Pancreas (tissue), 10 donors: Measurements from ENCODE around the gene DLL3. TPM values are rescaled to one million over a fixed set of nuclear protein-coding genes. Genes with fewer than 3 reads are reported as not detected.

Experiments
- ATAC-seq, 4 donors: fragments of 200-7000 bp; cut with Tn5 transposase; one replicate each; pipeline versions ENCODE4 v1.8.0 to v1.9.1; 2020; ENCODE audit warnings: mild to moderate bottlenecking in 4 of 4, moderate library complexity in 4 of 4
- DNase-seq, 6 donors: peaks; one replicate each; pipeline ENCODE4 v3.0.0-alpha.2; 2020
- FAIRE-seq: peaks from 2 replicates; lab custom pipeline; 2012; peaks lifted over from hg19 to GRCh38; lab: Jason Lieb, UNC
- H3K27ac ChIP-seq, 4 donors: fragments of 200-600 bp; sonication (generic); 1 replicate in 3 of 4; 2 replicates in 1 of 4; pipeline versions ENCODE4 v1.5.0 to v1.8.0; 2020
- H3K27me3 ChIP-seq, 4 donors: fragments of 200-600 bp; one replicate each; pipeline ENCODE4 v1.8.0; 2021
- H3K36me3 ChIP-seq, 3 donors: fragments of 200-600 bp; sonication (generic) in 1 of 3; one replicate each; pipeline versions ENCODE4 v1.5.0 to v1.8.0; 2020 to 2021
- H3K4me1 ChIP-seq, 3 donors: fragments of 200-600 bp; one replicate each; pipeline ENCODE4 v1.8.0; 2021
- H3K4me3 ChIP-seq, 4 donors: fragments of 200-600 bp; sonication (generic) in 2 of 4; one replicate each; pipeline versions ENCODE4 v1.5.0 to v1.8.0; 2020 to 2021
- H3K9me3 ChIP-seq, 4 donors: fragments of 200-600 bp; one replicate each; pipeline ENCODE4 v1.8.0; 2021
- CTCF ChIP-seq, 4 donors: fragments of 200-600 bp; sonication (generic) in 3 of 4; IDR thresholded peaks; one replicate each; pipeline versions ENCODE4 v1.5.0 to v1.8.0; 2021; ENCODE audit warnings: antibody characterized with exemption in 4 of 4
- WGBS, 2 donors: extraction: QIAGEN DNeasy Blood & Tissue Kit; methylation state at CpG; one replicate each; pipeline ENCODE4 v1.1.7; 2013; 5-methylcytosine and 5-hydroxymethylcytosine counted together
- intact Hi-C, 3 donors: fragments of 100-400 bp; cut with DNase I; formaldehyde crosslinking; loops; one replicate each; pipeline versions ENCODE4 v1.11.1 to v1.14.2; 2022
- polyA plus RNA-seq, 2 donors: library from polyadenylated mRNA; stranded (reverse); fragments of 200-250 nt; gene quantifications; one replicate each; pipeline ENCODE4 v1.2.3, GENCODE V29; 2013
- total RNA-seq, 6 donors: library from RNA; stranded (reverse); fragmentation: NEBNext Ultra II Directional in 4 of 6; extraction: Animal tissue kit (Norgen Biotek cat#: 25700) in 4 of 6; gene quantifications; one replicate each; pipeline versions ENCODE4 v1.2.1 to v1.2.4, GENCODE V29; 2021 to 2023
- donor health status: healthy with polysubstance abuse.
- donor health status: DM: no; HTN: no; CAD: no; lungs with moderate emphysema.
- donor health status: DM: no; HTN: no; CAD: no.
- donor health status: control.
- donor health status: control.
- donor health status: Bipolar disorder and iron deficiency.
- donor health status: DM: yes; HTN: yes; CAD: no.
- donor health status: DM: no; HTN: no; CAD: no.
- donor health status: DM: no; HTN: no; CAD: no.
- donor health status: DM: yes; HTN: yes; CAD: no.

Gene DLL3
- total and polyA plus RNA-seq, 8 donors = 0.13 to 0.14 TPM; not detected in 6

GRCh38 chr19:39542206-39542605 is 43.5 kb downstream of the DLL3 start:
- no peaks in the 10 kb centered on the region for H3K36me3 ChIP-seq
- TF ChIP-seq CTCF (IDR thresholded peaks at IDR 0.05) = no peak
- no peaks in the 10 kb centered on the region for H3K9me3 ChIP-seq
- 52 to 56% methylated on average over 2 of the region's 2 CpGs for WGBS, 2 donors
- peaks cover 0 to 11% (median 10%) of the 10 kb centered on the region in 3 donors for H3K4me1 ChIP-seq
- FAIRE-seq = no peak
- H3K4me3 ChIP-seq = no peak overlapping the region
- intact Hi-C loops = no loop called here
- DNase-seq = no peak
- H3K27me3 ChIP-seq = no peaks in the 10 kb centered on the region
- ATAC-seq = no peak
- H3K27ac ChIP-seq = no peak overlapping the region

DNA sequence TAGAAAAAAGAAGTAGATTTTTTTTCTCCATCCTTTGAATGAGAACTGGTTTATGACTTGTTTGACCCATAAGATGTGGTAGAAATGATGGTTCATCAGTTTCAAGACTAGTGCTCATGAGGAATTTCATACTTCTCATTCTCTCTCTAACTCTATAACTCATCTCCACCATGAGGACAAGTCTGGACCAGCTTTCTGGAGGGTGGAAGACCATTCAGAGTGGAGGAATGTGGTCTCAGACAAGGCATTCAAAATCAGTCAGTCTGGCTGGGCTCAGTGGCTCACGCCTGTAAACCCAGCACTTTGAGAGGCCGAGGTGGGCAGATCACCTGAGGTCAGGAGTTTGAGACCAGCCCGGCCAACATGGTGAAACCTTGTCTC is 44.7 kb downstream of the DLL3 start:
- no peaks in the 10 kb centered on the region for H3K27me3 ChIP-seq
- TF ChIP-seq CTCF (IDR thresholded peaks at IDR 0.05) = no peak
- ATAC-seq (no peak), DNase-seq (no peak), FAIRE-seq (no peak)
- no peaks in the 10 kb centered on the region for H3K36me3 ChIP-seq
- WGBS, 2 donors = 56 to 70% methylated on average over 3 of the region's 3 CpGs
- no peak overlapping the region for H3K4me3 ChIP-seq
- no peaks in the 10 kb centered on the region for H3K9me3 ChIP-seq
- intact Hi-C loops = no loop called here
- H3K4me1 ChIP-seq = peaks cover 0 to 7% (median 6%) of the 10 kb centered on the region in 3 donors
- H3K27ac ChIP-seq = no peak overlapping the region

DNA sequence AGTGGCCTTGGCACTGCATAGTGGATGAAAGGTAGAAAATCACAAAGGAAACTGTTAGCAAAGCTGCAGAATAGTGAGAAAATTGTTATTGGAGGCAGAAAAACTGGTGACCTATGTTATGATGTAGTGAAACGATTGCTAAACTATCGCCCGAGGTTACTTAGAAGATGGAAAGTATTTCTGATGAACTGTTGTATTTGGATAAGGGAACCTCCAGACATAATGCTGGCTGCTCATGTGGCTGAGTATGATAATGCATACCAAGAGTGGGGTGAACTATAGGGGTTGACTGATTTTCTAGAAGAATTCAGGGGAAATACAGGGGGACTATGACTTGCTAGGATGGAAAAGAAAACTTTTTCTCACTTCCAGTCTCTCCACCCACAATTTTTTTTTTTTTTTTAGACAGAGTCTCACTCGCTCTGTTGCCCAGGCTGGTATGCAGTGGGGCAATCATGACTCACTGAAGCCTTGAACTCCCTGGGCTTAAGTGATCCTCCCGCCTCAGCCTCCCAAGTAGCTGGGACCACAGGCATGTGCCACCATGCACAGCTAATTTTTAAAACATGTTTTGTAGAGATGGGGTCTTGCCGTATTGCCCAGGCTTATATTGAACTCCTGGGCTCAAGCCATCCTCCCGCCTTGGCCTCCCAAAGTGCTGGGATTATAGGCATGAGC is 45.6 kb downstream of the DLL3 start:
- DNase-seq (no peak), ATAC-seq (no peak), FAIRE-seq (no peak)
- H3K9me3 ChIP-seq = no peaks in the 10 kb centered on the region
- TF ChIP-seq CTCF (IDR thresholded peaks at IDR 0.05) = no peak
- H3K36me3 ChIP-seq = no peaks in the 10 kb centered on the region
- H3K27me3 ChIP-seq = no peaks in the 10 kb centered on the region
- no peaks in the 10 kb centered on the region for H3K4me1 ChIP-seq
- WGBS, 2 donors = 63 to 77% methylated on average over 7 of the region's 7 CpGs
- no peak overlapping the region for H3K27ac ChIP-seq
- no peak overlapping the region for H3K4me3 ChIP-seq
- intact Hi-C loops = no loop called here

DNA sequence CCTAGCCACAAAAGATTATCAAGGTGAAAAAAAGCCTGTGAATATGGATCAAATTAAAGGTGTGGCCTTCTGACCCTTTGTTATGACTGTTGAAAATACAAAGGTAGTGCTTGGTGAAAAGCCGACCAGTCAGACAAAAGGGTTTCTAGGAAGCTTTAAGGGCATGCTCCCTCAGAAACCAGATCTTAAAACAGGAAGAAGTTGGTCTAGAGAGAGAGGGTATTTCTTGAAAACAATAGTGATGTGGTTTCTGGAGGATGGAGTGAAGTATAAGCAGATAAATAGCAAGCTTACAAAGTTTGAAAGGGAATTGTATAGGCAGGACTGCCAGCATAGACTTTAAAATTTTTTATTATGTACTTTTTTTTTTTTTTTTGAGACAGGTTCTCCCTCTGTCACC is 46.2 kb downstream of the DLL3 start:
- Histone ChIP-seq H3K27me3 (no peaks in the 10 kb centered on the region), H3K36me3 (no peaks in the 10 kb centered on the region), H3K27ac (no peak overlapping the region), H3K4me3 (no peak overlapping the region), H3K9me3 (no peaks in the 10 kb centered on the region), H3K4me1 (no peaks in the 10 kb centered on the region)
- intact Hi-C loops = loop anchor here in 1 of 3 donors (5.0 kb wide), 1 partner anchor 127 kb away; no protein-coding TSS in a partner anchor
- 36 to 43% methylated on average over 1 of the region's 1 CpG for WGBS, 2 donors
- TF ChIP-seq CTCF (IDR thresholded peaks at IDR 0.05) = no peak
- FAIRE-seq = no peak
- no peak for ATAC-seq
- no peak for DNase-seq

DNA sequence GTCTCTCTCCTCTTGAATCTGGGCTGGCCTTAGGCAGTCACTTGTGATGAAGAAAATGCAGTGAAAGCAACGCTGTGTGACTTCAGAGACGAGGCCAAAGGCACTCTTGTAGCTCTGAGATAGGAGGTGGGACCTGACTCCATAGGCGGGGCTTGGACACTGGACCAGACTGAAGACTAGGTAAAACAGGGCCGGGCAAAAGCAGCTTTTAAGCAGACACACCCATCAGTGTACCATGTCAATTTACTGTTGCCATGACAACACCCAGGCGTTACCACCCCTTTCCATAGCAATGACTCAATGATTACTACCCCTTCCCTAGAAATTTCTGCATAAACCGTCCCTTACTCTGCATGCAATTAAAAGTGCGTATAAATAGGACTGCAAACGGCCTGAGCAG is 47.9 kb downstream of the DLL3 start:
- ATAC-seq (no peak), DNase-seq (no peak), FAIRE-seq (no peak)
- H3K9me3 ChIP-seq = no peaks in the 10 kb centered on the region
- no peaks in the 10 kb centered on the region for H3K27me3 ChIP-seq
- H3K4me1 ChIP-seq = no peaks in the 10 kb centered on the region
- no peak for TF ChIP-seq CTCF (IDR thresholded peaks at IDR 0.05)
- WGBS, 2 donors = 33 to 41% methylated on average over 8 of the region's 8 CpGs
- intact Hi-C loops = loop anchor here in 1 of 3 donors (5.0 kb wide), 1 partner anchor 126 kb away; no protein-coding TSS in a partner anchor
- no peak overlapping the region for H3K27ac ChIP-seq
- H3K4me3 ChIP-seq = no peak overlapping the region
- H3K36me3 ChIP-seq = no peaks in the 10 kb centered on the region
